Central memory CD4-positive, alpha-beta T cell (primary cell): ENCODE results near the gene MREG.
A peak's percentile ranks its signal among the peaks of the same experiment; 100 is the strongest.
"Not testable (repeated sequence)": the region's sequence is repeated elsewhere in the genome, so short reads cannot be mapped to it uniquely, and the experiment has no call there.

Experiments
- DNase-seq: peaks from one replicate; pipeline ENCODE4 v3.0.0; 2022

Gene MREG

DNA sequence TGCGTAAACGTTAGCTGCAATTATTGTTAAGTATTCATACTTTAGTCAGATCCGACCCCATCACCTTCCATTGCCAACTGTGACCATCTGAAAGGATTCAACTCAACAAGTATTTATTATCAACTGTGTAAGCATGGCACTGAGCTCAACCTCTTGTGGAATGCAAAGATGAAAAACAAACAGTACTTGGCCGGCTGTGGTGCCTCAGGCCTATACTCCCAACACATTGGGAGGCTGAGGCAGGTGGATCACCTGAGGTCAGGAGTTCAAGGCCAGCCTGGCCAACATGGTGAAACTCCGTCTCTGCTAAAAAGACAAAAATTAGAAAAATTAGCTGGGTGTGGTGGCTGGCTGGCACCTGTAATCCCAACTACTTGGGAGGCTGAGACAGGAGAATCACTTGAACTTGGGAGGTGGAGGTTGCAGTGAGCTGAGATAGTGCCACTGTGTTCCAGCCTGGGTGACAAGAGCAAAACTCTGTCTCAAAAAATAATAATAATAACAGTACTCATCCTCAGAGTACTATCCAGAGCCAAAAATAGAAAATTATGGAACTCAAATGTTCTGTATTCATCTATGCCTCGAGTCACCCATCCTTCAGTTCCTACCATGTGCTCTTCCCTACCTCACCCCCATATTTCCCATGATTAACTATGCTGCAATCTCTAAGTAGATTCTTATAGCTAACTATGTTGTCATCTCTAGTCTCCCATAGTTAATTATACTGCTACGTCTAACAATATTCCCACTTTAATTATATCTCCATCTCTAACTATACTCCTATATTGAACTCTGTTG lies 8.6 kb upstream of the MREG start:
- no peak for DNase-seq

DNA sequence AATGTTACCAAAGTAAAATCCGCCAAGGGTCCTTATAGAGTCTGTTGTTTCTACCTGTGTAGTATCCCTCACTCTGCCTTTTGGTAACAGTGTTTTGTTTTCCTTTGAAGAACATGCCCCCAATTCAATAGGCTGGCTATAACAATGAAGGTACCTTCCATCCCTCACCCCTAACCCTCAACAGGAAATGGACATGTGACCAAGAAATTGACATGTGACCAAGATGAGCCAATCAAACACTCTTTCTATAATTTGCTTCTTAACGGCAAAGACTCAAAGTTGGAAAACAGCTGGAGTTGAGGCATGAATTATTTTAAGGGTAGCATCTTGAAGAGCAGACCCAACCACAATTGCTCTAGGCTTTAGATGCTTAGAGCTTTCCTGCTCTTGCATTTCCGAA lies 5.4 kb upstream of the MREG start:
- DNase-seq, result no peak

GRCh38 chr2:216017365-216017764 lies 4.0 kb upstream of the MREG start:
- DNase-seq, result no peak

GRCh38 chr2:216016581-216016980 lies 3.2 kb upstream of the MREG start:
- peak; percentile 40 for DNase-seq

DNA sequence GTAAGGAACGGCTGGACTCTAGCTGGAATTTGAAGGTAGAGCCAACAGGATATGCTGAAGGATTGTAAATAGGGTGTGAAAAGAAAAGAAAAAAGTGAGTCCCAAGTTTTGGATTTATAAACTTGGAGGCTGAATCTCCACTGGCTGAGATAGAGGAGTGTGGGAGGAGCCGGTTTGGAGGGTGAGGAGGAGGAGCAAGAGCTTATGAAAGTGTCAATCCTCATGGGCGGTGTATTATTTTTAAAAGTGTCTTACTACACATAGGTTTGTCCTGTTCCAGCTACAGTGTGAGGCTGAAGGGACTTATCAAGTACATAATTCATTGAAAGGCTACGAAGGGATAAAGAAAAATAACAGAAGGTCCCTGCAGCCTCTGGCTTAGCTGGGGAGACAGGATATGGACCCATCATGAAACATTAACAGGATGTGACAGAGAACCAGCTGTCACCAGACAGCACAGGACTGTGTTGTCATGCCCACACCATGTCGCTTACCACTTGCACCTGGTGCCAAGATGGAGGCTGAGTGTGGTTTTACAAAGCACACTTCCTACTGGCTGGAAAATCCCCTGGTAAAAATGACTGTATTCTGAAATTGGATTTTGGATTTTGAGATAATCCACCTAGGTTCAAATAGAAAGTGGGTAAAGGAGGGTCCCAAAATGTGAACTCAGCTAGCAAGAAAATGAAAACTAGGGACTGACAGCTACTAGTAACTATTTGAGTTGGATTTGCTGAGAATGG lies 2.5 kb upstream of the MREG start:
- peak; percentile 63 for DNase-seq

- DNase-seq, result no peak
Measured at GRCh38 chr2:216014986-216015385, 1.6 kb upstream of the MREG start.

DNA sequence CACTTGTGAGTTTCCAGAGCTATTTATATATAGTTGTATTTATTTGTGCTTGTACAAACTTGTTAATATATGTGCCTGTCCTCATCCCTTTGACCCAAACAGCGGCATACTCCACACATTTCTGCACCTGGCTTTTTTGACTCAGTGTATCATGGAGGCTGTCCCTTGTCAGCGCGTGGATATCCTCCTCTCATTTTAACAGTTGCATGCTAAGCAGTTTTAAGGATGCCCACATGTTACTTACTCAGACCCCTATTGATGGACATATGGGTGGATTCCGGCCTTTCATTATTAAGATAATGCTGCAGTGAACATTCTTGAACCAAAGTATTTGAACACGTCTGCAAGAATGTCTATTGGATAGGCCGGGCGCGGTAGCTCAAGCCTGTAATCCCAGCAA lies 655 bp upstream of the MREG start:
- DNase-seq, result no peak

GRCh38 chr2:216012830-216013079 lies 596 bp downstream of the MREG start:
- no peak for DNase-seq

DNA sequence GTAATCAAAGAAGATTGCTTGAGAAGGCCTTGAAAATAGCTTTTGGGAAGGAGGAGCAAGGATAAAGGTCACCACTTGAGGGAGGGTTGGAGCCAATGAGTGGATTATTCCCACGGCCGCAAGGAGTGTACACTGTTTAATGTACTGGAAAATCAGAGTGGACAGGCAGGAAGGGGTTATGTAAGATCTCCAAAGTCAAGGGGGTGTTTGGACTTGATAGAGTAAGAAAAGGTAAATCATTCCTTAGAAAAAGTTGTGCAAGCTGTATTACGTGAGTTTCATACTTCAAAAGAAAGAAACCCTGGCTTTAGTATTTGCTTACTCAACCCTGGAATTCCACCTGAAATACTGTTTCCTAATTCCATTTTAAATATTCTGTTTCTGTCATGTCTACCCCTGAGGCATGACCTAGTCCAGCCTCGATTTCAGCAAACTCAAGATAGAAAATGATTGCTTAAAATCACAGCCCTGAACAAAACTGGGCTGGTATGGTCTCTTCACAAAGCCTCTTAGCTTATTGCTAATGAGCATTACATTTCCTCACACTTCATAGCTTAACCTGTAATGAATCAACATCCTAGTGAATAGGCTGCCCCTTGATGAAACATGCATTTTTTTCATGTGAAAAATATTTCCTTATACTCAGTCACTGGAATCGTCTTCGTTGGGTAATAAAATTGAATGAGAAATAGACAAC lies 1.1 kb downstream of the MREG start:
- no peak for DNase-seq

DNA sequence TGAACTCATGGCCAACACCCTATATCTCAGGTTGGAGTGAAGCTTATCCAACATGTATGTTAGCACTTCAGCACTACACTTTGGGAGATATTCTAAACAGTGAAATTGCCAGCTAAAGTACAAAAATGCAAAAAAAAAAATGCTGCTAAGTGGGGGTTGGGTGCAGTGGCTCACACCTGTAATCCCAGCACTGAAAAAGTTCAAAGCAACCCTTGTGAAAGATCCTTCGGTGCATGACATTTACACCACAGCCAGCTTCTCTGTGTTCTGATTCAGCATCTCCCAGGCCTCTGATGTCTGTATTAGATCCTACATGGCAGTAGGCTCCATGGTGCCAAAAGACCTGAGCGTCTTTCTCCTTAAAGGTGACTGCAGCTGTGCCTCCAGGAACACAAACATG lies 4.1 kb downstream of the MREG start:
- not testable (repeated sequence) for DNase-seq

- no peak for DNase-seq
Measured at GRCh38 chr2:216008387-216008786, 5.0 kb downstream of the MREG start.

DNA sequence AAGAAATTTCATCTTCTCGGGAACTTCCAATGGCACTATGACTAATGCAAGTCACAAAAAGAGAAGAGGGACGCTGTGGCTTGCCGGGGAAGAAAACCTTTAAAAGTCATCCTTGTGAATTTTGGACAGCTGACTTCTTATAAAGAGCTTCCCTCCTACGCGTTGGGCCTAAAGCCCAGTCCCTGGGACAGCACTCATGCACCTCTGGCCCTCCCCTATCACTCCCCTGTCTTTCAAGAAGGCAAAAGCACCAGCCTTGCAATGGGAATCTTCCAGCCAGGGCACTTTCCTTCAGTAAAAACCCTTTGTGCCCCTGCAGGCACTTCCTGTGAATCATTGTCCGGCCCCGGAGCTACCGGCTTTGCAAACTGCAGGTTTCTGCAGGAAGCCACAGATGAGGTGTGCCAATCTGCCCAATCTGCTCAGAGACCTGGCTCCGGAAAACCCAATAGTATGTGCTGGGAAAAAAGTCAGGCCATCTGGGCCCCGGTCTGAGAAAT lies 7.1 kb downstream of the MREG start:
- no peak for DNase-seq

- no peak for DNase-seq
Measured at GRCh38 chr2:216004697-216005283, 8.6 kb downstream of the MREG start.

DNA sequence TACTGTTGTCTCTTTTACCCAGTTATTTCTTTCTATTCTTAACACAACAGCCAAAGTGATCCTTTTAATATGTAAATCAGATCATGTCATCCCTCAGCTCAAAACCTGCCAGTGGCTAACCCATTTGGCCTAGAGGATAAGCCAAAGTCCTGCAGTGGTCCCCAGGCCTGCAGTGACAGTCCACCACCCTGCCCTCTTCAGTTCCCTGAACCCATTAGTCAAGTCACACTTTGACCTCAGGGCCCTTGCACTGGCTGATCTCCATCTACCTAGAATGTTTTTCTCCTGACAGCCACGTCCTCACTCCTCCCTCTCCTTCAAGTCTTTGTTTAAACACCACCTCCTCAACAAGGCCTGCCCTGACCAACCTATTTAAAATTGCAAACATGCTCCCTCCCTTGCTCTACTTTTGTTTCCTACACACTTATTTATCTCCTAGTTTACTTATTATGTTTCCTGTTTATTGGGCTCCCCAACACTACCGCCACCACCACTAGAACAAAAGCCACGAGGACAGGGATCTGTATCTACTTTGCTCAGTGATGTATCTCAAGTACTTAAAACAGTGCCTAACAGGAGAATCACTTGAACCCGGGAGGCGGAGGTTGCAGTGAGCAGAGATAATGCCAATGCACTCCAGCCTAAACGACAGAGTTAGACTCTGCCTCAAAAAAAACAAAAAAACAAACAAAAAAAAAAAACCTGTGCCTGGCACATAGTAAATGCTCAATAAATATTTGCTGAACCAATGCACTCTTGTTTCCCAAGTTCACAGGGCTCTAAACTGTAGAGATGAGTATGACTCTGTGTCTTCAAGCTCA lies 9.3 kb downstream of the MREG start:
- DNase-seq, result no peak

- no peak for DNase-seq
Measured at GRCh38 chr2:216002693-216003092, 10.7 kb downstream of the MREG start.

- DNase-seq, result no peak
Measured at GRCh38 chr2:216002101-216002678, 11.2 kb downstream of the MREG start.

DNA sequence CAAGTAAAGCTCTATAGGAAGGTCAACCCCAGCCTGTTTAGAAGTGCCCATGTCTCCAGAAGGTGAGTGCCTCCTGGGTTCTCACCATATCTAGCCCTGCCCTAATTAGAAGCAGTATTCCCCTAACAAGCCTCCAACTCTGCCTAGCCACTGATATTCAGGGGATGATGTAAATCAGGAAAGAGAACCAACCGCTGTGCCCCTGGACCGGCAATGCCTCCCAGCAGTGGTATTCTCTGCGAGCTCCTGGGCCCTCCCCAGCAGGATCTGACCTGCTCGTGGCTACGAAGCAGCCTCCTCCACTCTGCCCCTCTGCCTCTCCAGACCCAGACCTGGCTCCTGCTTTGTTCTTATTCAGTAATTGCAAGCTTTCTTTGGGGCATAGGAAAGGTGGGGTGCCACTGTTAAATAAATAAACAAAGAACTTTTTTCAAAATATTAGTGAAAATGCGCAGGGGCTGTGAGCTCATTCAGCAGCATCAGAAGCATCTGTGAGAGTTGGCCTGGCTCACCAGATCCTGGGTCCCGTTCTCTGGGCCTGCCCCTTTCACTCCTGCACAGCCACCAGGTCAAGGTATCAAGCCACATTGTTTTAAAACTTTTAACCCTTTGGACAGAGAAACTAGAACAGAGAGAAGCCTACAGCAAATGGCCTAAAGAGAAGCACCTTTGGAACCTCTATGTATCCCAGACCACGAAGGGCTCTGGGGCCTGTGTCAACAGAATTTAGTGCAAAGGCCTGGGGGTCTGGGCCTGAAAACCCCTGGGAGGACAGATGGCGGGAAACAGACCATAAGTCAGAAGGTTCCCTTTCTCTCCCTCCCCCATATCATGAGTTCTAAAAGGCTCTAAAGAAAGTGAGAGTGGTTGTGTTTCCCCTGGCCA lies 11.9 kb downstream of the MREG start:
- no peak for DNase-seq

GRCh38 chr2:215998636-215999035 lies 14.7 kb downstream of the MREG start:
- no peak for DNase-seq

- no peak for DNase-seq
Measured at GRCh38 chr2:215997219-215997618, 16.1 kb downstream of the MREG start.

DNA sequence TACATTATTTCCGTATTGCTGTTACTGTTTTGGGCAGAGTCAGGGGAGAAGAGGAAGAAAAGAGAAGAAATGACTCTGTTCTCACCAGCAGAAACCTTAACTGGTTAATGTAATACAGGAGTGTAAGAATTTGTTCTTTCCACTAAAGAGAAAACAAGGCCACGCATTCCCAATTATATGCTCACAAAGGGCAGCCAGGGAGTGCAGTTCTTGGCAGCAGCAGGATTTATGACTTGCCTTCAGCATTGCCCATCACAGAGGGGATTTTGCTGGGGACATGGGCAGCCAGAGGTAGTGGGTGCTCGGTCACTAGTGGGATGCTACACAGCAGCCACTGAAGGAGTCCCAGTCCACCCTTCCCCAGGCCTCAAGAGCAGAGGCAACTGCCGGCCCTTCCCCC lies 18.4 kb downstream of the MREG start:
- DNase-seq, result no peak

GRCh38 chr2:215988556-215989207 lies 24.7 kb downstream of the MREG start:
- not testable (repeated sequence) for DNase-seq
